ENCODE results near the gene GABBR2.
"Not testable (repeated sequence)": the region's sequence is repeated elsewhere in the genome, so short reads cannot be mapped to it uniquely, and the experiment has no call there.

Gene GABBR2

DNA sequence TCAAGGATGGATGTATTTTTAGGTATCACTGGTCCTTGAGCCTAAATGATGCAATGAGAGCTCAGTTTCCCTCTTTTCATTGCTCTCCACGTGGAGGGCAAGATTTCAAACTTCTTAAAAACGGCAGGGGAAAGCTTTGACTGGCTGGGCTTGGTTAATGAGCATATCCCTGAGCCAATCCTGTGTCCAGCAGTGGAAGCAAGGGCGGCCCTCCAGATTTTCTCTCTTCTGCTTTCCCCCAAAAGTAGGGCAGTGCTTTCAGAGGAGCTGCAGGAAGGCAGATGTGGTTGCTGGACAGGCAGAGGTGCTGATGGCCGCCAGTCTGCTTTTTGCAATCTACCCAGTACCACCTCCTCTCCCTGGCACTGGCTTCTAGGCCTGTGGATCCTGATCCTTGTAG is 423.3 kb downstream of the GABBR2 start:
- TF ChIP-seq, protein P1, sequence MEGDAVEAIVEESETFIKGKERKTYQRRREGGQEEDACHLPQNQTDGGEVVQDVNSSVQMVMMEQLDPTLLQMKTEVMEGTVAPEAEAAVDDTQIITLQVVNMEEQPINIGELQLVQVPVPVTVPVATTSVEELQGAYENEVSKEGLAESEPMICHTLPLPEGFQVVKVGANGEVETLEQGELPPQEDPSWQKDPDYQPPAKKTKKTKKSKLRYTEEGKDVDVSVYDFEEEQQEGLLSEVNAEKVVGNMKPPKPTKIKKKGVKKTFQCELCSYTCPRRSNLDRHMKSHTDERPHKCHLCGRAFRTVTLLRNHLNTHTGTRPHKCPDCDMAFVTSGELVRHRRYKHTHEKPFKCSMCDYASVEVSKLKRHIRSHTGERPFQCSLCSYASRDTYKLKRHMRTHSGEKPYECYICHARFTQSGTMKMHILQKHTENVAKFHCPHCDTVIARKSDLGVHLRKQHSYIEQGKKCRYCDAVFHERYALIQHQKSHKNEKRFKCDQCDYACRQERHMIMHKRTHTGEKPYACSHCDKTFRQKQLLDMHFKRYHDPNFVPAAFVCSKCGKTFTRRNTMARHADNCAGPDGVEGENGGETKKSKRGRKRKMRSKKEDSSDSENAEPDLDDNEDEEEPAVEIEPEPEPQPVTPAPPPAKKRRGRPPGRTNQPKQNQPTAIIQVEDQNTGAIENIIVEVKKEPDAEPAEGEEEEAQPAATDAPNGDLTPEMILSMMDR (IDR thresholded peaks at IDR 0.05; ENCODE audit: low read length, missing control alignments) = no peak
- DNase-seq (ENCODE audit: low read depth) = no peak

GRCh38 chr9:98284754-98285153 is 424.0 kb downstream of the GABBR2 start:
- no peak overlapping the region for H3K4me3 ChIP-seq (replicated peaks; ENCODE audit: low read depth, low read length)
- DNase-seq (ENCODE audit: low read depth) = no peak
- TF ChIP-seq, protein P1 (IDR thresholded peaks at IDR 0.05; ENCODE audit: low read length, missing control alignments) = no peak

More for the DNA sequence above, 423.3 kb downstream of the GABBR2 start:
- no peak overlapping the region for H3K4me3 ChIP-seq (replicated peaks; ENCODE audit: low read depth, low read length)

GRCh38 chr9:98283143-98283542 is 425.6 kb downstream of the GABBR2 start:
- not testable (repeated sequence) for DNase-seq (ENCODE audit: low read depth); H3K4me3 ChIP-seq (replicated peaks; ENCODE audit: low read depth, low read length)

DNA sequence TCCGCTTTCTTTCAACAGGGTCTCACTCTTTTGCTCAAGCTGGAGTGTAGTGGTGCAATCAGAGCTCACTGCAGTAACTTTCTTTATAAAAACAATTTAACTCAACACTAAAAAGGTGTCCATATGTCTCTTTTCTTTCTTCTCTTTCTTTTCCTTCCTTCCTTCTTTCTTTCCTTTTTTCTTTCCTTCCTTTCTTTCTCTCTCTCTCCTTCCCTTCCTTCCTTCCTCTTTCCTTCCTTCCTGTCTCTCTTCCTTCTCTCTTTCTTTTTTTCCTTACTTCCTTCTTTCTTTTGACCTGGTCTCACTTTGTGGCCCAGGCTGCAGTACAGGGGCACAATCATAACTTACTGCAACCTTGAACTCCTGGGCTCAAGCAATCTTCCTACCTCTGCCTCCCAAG is 427.5 kb downstream of the GABBR2 start:
- DNase-seq (ENCODE audit: low read depth) = no peak
- TF ChIP-seq, protein P1 (IDR thresholded peaks at IDR 0.05; ENCODE audit: low read length, missing control alignments) = no peak
- no peak overlapping the region for H3K4me3 ChIP-seq (replicated peaks; ENCODE audit: low read depth, low read length)

DNA sequence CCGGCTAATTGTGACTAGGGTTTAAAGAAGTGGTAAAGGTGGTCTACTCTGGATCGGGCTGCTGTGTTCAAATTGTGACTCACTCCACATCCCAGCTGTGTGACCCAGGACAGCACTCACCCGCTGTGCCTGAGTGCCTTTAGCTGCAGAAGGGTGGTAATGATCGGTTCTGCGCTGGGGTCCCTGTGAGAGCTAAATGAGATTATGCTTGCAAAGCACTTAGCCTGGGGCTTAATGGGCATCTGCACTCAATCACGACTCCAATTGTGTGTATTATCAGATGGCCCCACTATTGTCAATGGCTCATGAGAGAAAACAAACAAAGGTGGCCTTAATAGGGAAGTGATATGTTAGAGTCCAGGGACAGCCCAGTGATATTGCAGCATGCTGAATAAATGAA is 428.2 kb downstream of the GABBR2 start:
- TF ChIP-seq, protein P1 (IDR thresholded peaks at IDR 0.05; ENCODE audit: low read length, missing control alignments) = no peak
- no peak overlapping the region for H3K4me3 ChIP-seq (replicated peaks; ENCODE audit: low read depth, low read length)
- no peak for DNase-seq (ENCODE audit: low read depth)

- no peak overlapping the region for H3K4me3 ChIP-seq (replicated peaks; ENCODE audit: low read depth, low read length)
- DNase-seq (ENCODE audit: low read depth) = no peak
- TF ChIP-seq, protein P1 (IDR thresholded peaks at IDR 0.05; ENCODE audit: low read length, missing control alignments) = no peak
These were observed 428.6 kb downstream of the GABBR2 start for GRCh38 chr9:98280162-98280561.

- DNase-seq (ENCODE audit: low read depth) = no peak
- no peak overlapping the region for H3K4me3 ChIP-seq (replicated peaks; ENCODE audit: low read depth, low read length)
- TF ChIP-seq, protein P1 (IDR thresholded peaks at IDR 0.05; ENCODE audit: low read length, missing control alignments) = no peak
These were observed 431.7 kb downstream of the GABBR2 start for GRCh38 chr9:98276907-98277469.

All from fibroblast of pulmonary artery (primary cell).